ENCODE measurements around the gene SLC38A8. TPM values are rescaled to one million over a fixed set of nuclear protein-coding genes. Genes with fewer than 3 reads are reported as not detected.
A peak's percentile ranks its signal among the peaks of the same experiment; 100 is the strongest.

SLC38A8 gene
- total RNA-seq, 2 experiments from 2014 or later = not detected

DNA sequence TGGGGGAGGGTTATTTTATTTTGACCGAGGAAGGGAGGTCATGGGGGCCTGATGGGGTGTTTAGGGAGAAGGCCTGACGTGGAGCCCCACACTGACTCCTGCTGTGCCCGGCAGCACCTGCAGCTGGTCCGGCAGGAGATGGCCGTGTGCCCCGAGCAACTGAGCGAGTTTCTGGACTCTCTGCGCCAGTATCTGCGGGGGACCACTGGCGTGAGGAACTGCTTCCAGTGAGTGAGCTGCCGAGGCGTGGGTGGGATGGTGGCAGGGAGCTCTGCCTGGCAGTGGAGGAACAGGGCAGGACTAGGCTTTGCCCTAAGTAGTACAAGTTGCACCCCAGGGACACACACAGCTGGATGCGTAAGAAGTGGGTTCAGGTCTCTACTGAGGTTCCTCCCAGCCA is 44.5 kb downstream of the SLC38A8 start:
- intact Hi-C loops (cut with micrococcal nuclease; ENCODE audit: unreplicated experiment) = no loop called here
- no peaks in the 10 kb centered on the region for H4K20me1 ChIP-seq (ENCODE audit: insufficient read depth, low read length)
- no peak overlapping the region for H2AFZ ChIP-seq (ENCODE audit: low read length)
- H3K79me2 ChIP-seq (ENCODE audit: insufficient read depth, low read depth, low read length) = no peaks in the 10 kb centered on the region
- no peaks in the 10 kb centered on the region for H3K9me3 ChIP-seq (ENCODE audit: low read length)
- BruUV-seq (replicated peaks) = no TSS peak
- no peaks in the 10 kb centered on the region for H3K4me1 ChIP-seq (ENCODE audit: insufficient read depth, low read length, poor library complexity, severe bottlenecking)
- TF ChIP-seq, protein P1, sequence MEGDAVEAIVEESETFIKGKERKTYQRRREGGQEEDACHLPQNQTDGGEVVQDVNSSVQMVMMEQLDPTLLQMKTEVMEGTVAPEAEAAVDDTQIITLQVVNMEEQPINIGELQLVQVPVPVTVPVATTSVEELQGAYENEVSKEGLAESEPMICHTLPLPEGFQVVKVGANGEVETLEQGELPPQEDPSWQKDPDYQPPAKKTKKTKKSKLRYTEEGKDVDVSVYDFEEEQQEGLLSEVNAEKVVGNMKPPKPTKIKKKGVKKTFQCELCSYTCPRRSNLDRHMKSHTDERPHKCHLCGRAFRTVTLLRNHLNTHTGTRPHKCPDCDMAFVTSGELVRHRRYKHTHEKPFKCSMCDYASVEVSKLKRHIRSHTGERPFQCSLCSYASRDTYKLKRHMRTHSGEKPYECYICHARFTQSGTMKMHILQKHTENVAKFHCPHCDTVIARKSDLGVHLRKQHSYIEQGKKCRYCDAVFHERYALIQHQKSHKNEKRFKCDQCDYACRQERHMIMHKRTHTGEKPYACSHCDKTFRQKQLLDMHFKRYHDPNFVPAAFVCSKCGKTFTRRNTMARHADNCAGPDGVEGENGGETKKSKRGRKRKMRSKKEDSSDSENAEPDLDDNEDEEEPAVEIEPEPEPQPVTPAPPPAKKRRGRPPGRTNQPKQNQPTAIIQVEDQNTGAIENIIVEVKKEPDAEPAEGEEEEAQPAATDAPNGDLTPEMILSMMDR (conservative IDR thresholded peaks at IDR 0.05; ENCODE audit: low read length) = no peak
- TF ChIP-seq EZH2phosphoT487 (IDR thresholded peaks at IDR 0.05; ENCODE audit: borderline replicate concordance, low read depth, low read length) = no peak
- no peak overlapping the region for H3K4me3 ChIP-seq (ENCODE audit: low read depth, low read length, poor library complexity, severe bottlenecking)
- H3K27ac ChIP-seq (ENCODE audit: low read depth, low read length, poor library complexity, severe bottlenecking) = no peak overlapping the region
- H3K9me2 ChIP-seq (ENCODE audit: insufficient read depth, low read length) = no peaks in the 10 kb centered on the region
- POLR2A ChIA-PET = no interaction called here
- no peak overlapping the region for H3K4me2 ChIP-seq (ENCODE audit: low read length)
- DNase-seq (ENCODE audit: low spot score) = no peak
- no peaks in the 10 kb centered on the region for H3K36me3 ChIP-seq (ENCODE audit: insufficient read depth, low read length)
- CTCF ChIA-PET (ENCODE audit: unreplicated experiment) = no interaction called here

DNA sequence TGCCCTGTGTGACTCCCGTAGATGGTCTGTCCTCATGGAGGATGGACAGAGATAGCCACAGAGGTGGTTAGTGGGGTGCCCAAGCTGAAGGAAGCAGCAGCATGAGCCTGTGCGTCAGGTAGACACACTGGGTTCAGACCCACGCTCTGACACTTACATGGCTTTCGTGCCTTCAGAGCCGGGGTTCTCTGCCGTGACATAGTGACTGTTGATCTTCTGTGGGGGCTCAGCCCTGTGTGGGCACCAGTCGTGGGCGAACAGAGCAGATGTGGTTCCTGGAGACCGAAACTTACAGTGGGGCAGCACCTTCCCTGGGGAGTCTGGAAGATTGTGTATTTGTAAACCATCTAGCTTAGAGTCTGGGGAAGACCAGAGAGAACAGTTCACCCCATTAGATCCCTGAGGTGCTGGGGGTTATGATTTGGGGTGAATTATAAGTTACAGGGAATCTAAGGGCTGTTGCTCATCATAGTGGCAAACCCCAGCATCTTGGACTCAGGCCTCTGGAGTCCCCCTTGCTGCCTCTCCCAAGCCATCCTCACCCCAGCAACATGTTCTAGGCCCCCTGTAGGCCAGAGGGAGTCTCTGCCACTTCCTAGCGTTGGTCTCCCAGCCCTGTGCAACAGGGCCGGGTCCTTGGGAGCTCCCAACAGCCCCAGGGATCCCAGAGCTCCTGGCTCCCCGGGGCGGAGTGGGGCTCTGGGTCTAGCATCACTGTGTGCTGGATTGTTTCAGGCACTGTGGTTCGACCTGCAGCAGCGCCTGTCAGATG is 45.9 kb downstream of the SLC38A8 start:
- no peak for DNase-seq (ENCODE audit: low spot score)
- Histone ChIP-seq H3K9me3 (ENCODE audit: low read length) (no peaks in the 10 kb centered on the region), H3K9me2 (ENCODE audit: insufficient read depth, low read length) (no peaks in the 10 kb centered on the region), H4K20me1 (ENCODE audit: insufficient read depth, low read length) (no peaks in the 10 kb centered on the region), H3K4me2 (ENCODE audit: low read length) (no peak overlapping the region), H3K36me3 (ENCODE audit: insufficient read depth, low read length) (no peaks in the 10 kb centered on the region), H3K4me3 (ENCODE audit: low read depth, low read length, poor library complexity, severe bottlenecking) (no peak overlapping the region), H3K79me2 (ENCODE audit: insufficient read depth, low read depth, low read length) (no peaks in the 10 kb centered on the region), H3K27ac (ENCODE audit: low read depth, low read length, poor library complexity, severe bottlenecking) (no peak overlapping the region), H3K4me1 (ENCODE audit: insufficient read depth, low read length, poor library complexity, severe bottlenecking) (no peaks in the 10 kb centered on the region), H2AFZ (ENCODE audit: low read length) (no peak overlapping the region)
- POLR2A ChIA-PET = no interaction called here
- TF ChIP-seq EZH2phosphoT487 (IDR thresholded peaks at IDR 0.05; ENCODE audit: borderline replicate concordance, low read depth, low read length) = no peak
- TF ChIP-seq, protein P1 (conservative IDR thresholded peaks at IDR 0.05; ENCODE audit: low read length) = peak; percentile 49; the same call in 1 of the 2 replicates
- BruUV-seq (replicated peaks) = no TSS peak
- intact Hi-C loops (cut with micrococcal nuclease; ENCODE audit: unreplicated experiment) = no loop called here
- CTCF ChIA-PET (ENCODE audit: unreplicated experiment) = no interaction called here

DNA sequence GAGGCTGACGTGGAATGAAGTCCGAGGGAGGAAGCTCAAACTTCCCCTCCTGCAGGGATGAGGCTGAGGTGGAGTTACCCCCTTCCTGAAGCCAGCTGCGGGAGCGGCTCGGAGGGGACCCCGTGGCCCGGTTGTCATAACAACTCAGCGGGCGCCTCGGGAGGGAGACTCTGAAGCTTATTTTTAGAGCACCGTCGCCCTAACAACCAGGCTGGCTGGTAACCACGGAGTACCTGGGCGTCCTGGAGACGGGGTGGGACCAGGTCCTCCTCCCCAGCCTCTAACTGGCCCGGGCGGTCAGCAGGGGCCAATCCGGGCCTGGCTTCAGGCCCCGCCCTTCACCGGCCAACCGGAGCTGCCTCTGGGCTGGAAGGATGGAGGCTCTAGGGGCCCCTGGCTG is 46.8 kb downstream of the SLC38A8 start:
- Histone ChIP-seq H3K4me3 (ENCODE audit: low read depth, low read length, poor library complexity, severe bottlenecking) (no peak overlapping the region), H3K9me3 (ENCODE audit: low read length) (no peaks in the 10 kb centered on the region), H3K36me3 (ENCODE audit: insufficient read depth, low read length) (no peaks in the 10 kb centered on the region), H2AFZ (ENCODE audit: low read length) (no peak overlapping the region), H3K27ac (ENCODE audit: low read depth, low read length, poor library complexity, severe bottlenecking) (no peak overlapping the region), H3K4me2 (ENCODE audit: low read length) (no peak overlapping the region), H3K9me2 (ENCODE audit: insufficient read depth, low read length) (no peaks in the 10 kb centered on the region), H4K20me1 (ENCODE audit: insufficient read depth, low read length) (no peaks in the 10 kb centered on the region), H3K79me2 (ENCODE audit: insufficient read depth, low read depth, low read length) (no peaks in the 10 kb centered on the region), H3K4me1 (ENCODE audit: insufficient read depth, low read length, poor library complexity, severe bottlenecking) (no peaks in the 10 kb centered on the region)
- POLR2A ChIA-PET = interaction anchor here (0.6 to 1.1 kb wide), 2 partner anchors 10 to 17 kb away, joined by 3 to 5 read pairs; no protein-coding TSS in a partner anchor
- CTCF ChIA-PET (ENCODE audit: unreplicated experiment) = no interaction called here
- DNase-seq (ENCODE audit: low spot score) = no peak
- no TSS peak for BruUV-seq (replicated peaks)
- intact Hi-C loops (cut with micrococcal nuclease; ENCODE audit: unreplicated experiment) = no loop called here
- no peak for TF ChIP-seq EZH2phosphoT487 (IDR thresholded peaks at IDR 0.05; ENCODE audit: borderline replicate concordance, low read depth, low read length)
- TF ChIP-seq, protein P1 (conservative IDR thresholded peaks at IDR 0.05; ENCODE audit: low read length) = no peak

Measured in OCI-LY7 (cell line).